Erythroblast (primary cell): ENCODE results near the gene GLIS1.

Experiments
- GATA1 ChIP-seq: IDR thresholded peaks from 2 replicates; pipeline ENCODE4 v1.6.1; 2011; ENCODE audit warnings: low read depth, mild to moderate bottlenecking, control low read depth, low read length, moderate library complexity
- POLR2A ChIP-seq: IDR thresholded peaks from 2 replicates; pipeline ENCODE4 v1.6.1; 2011; ENCODE audit warnings: mild to moderate bottlenecking, low read length

GRCh38 chr1:53567851-53568250, 171.1 kb downstream of the GLIS1 start:
- TF ChIP-seq POLR2A (no peak), GATA1 (no peak)
